A549 treated with AZD2906 at 1 μM for 4 hours (cell line): ENCODE results near the gene FEM1A. TPM values are rescaled to one million over a fixed set of nuclear protein-coding genes. Genes with fewer than 3 reads are reported as not detected.

Experiments
- total RNA-seq: library from RNA; stranded (reverse); fragments of 200-300 nt; extraction: Qiagen RNA extraction; gene quantifications from 5 replicates; pipeline ENCODE4 v1.2.3, GENCODE V29; 2022

FEM1A gene
- 5.5 to 5.8 TPM (median 5.7 TPM) in 5 replicates for total RNA-seq

GRCh38 chr19:4791183-4792018 lies at the start of gene FEM1A:
FEM1A (plus strand) TSS chr19:4791734; CDS start chr19:4791855, 121 bp downstream.

DNA sequence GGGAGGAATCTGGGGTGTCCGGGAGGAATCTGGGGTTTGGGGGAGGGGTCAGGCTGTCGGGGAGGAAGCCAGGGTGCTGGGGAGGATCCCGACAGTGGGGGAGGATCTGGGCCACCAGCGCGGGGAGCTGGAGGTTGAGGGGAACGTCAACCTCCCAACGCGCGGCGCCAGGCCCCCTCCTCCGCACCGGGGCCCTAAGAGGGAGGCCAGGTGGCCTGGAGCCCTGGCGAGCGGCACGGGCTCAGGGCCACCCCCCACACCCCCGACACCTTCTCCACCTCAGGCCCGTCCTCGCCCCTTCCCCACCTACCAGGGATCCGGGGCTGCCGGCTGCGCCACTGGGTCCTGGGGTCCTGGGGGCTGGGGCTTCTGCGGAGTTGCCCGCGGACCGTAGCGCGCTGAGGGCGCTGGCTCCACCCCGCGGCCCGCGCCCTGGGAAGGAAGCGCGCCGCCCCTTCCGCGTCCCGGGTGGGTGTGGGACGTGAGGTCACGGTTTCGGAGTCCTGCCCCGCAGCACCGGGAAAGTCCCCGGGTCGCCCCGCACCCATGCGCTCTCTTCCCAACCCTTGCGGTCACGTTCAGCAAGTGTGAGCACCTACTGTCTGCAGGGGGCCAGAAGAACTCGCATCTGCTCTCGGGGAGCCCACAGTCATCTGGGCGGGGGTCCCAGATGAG lies 39.9 kb downstream of the FEM1A start, which contains the start of gene TICAM1:
Gene TICAM1, minus strand, starts transcription at position 409 of the 675 bp plus-strand sequence. CDS start 13,335 bp downstream, outside the sequence.

Other genes starting within 250 kb of the FEM1A start
- gene SEMA6B, start 232.1 kb upstream of the FEM1A start, total RNA-seq: 4.9 to 6.0 TPM (median 5.0 TPM) in 5 replicates
- gene TNFAIP8L1, start 152.2 kb upstream of the FEM1A start, total RNA-seq: 2.7 to 4.3 TPM (median 3.5 TPM) in 5 replicates
- 116 to 145 TPM (median 140 TPM) in 5 replicates for gene MYDGF, start 121.4 kb upstream of the FEM1A start, total RNA-seq
- 55.3 to 61.0 TPM (median 56.0 TPM) in 5 replicates for gene DPP9, start 67.9 kb upstream of the FEM1A start, total RNA-seq
- gene TICAM1, start 40.0 kb downstream of the FEM1A start, total RNA-seq: 8.2 to 11.5 TPM (median 10.2 TPM) in 5 replicates
- gene PLIN3, start 75.9 kb downstream of the FEM1A start, total RNA-seq: 165 to 190 TPM (median 174 TPM) in 5 replicates
- gene ARRDC5, start 111.2 kb downstream of the FEM1A start, total RNA-seq: not detected in 5 replicates
- 44.4 to 48.8 TPM (median 44.5 TPM) in 5 replicates for gene UHRF1, start 117.8 kb downstream of the FEM1A start, total RNA-seq
- 8.5 to 10.1 TPM (median 9.7 TPM) in 5 replicates for gene KDM4B, start 177.4 kb downstream of the FEM1A start, total RNA-seq